Mammary epithelial cell (primary cell): ENCODE results near the gene EGFL6.

Source experiments
- CTCF ChIP-seq, 2 donors: IDR thresholded peaks in 1 of 2; conservative IDR thresholded peaks in 1 of 2; 2 replicates each; pipeline ENCODE4 v1.5.1; 2011 to 2012; ENCODE audit warnings: inconsistent platforms in 2 of 2, low read length in 2 of 2, mild to moderate bottlenecking in 2 of 2, control low read depth in 1 of 2, low read depth in 1 of 2; ENCODE audit not compliant: insufficient read depth in 1 of 2; ENCODE audit errors: extremely low read depth in 1 of 2
- EZH2 ChIP-seq: IDR thresholded peaks from 2 replicates; pipeline ENCODE4 v1.6.1; 2012; ENCODE audit warnings: low read length, inconsistent platforms, borderline replicate concordance

- no peak for TF ChIP-seq CTCF (conservative IDR thresholded peaks at IDR 0.05 in 1 of 2, IDR thresholded peaks at IDR 0.05 in 1 of 2; ENCODE audit: extremely low read depth in 1 of 2, insufficient read depth in 1 of 2, low read depth in 1 of 2, low read length in 2 of 2)
- TF ChIP-seq EZH2: no peak
These were observed 80.9 kb downstream of the EGFL6 start for GRCh38 chrX:13650318-13650717.
